ENCODE results near the gene IQSEC3. TPM values are rescaled to one million over a fixed set of nuclear protein-coding genes. Genes with fewer than 3 reads are reported as not detected.

Gene IQSEC3
- total and polyA plus RNA-seq, 2 of the 13 experiments (the other 11 are each of a cell fraction or from before 2014, with no cell fraction given) = not detected

GRCh38 chr12:210277-211141 lies 143.9 kb downstream of the IQSEC3 start (continued):
- TF ChIP-seq ZBTB43 (CRISPR knock-in tag; conservative IDR thresholded peaks at IDR 0.05) (0 out of 2 replicates have a peak, but pooled peaks have one; percentile 68), ZNF382 (CRISPR knock-in tag; IDR thresholded peaks at IDR 0.05; ENCODE audit: borderline replicate concordance) (no peak), ZNF230 (CRISPR knock-in tag; IDR thresholded peaks at IDR 0.05) (peak; percentile 89), TBP (CRISPR knock-in tag; IDR thresholded peaks at IDR 0.05) (no peak), MBD4 (IDR thresholded peaks at IDR 0.05; ENCODE audit: borderline replicate concordance, low read length) (peak; percentile 85; the same call in 1 of the 2 replicates), SNAPC2 (CRISPR knock-in tag; IDR thresholded peaks at IDR 0.05) (peak; percentile 92), ZNF780A (CRISPR knock-in tag; IDR thresholded peaks at IDR 0.05) (no peak; the same call in 1 of the 2 replicates), RBAK (CRISPR knock-in tag; IDR thresholded peaks at IDR 0.05) (peak; percentile 76; the same call in 1 of the 2 replicates), SOX6 (IDR thresholded peaks at IDR 0.05) (no peak), SOX6 (CRISPR knock-in tag; IDR thresholded peaks at IDR 0.05) (peak; percentile 98), ZNF704 (CRISPR knock-in tag; IDR thresholded peaks at IDR 0.05; ENCODE audit: borderline replicate concordance) (0 out of 2 replicates have a peak, but pooled peaks have one; percentile 30), FIP1L1 (IDR thresholded peaks at IDR 0.05; ENCODE audit: borderline replicate concordance, insufficient read depth, low read depth, low read length) (no peak), ZNF484 (CRISPR knock-in tag; IDR thresholded peaks at IDR 0.05; ENCODE audit: borderline replicate concordance, low read depth) (no peak; the same call in 1 of the 2 replicates), KDM3A (CRISPR knock-in tag; IDR thresholded peaks at IDR 0.05; ENCODE audit: low read depth) (peak; percentile 95), ZBTB40 (IDR thresholded peaks at IDR 0.05) (no peak), ZBTB40 (CRISPR knock-in tag; IDR thresholded peaks at IDR 0.05) (peak; percentile 90), DR1 (CRISPR knock-in tag; IDR thresholded peaks at IDR 0.05) (no peak), ZNF350 (CRISPR knock-in tag; IDR thresholded peaks at IDR 0.05; ENCODE audit: borderline replicate concordance, low read depth) (peak; percentile 98)
